HG03135 (cell line): ENCODE results near the gene TDRD3.

Experiments
- ATAC-seq: cut with Tn5 transposase; IDR thresholded peaks from one replicate; pipeline ENCODE4 v1.9.1; 2021; ENCODE audit warnings: mild to moderate bottlenecking, moderate library complexity; ENCODE audit not compliant: unreplicated experiment

The TDRD3 gene

GRCh38 chr13:60572003-60572798 lies 175.2 kb downstream of the TDRD3 start:
- ATAC-seq: no peak

- no peak for ATAC-seq
Observed at GRCh38 chr13:60572855-60573254, 175.8 kb downstream of the TDRD3 start.

- no peak for ATAC-seq
Observed at GRCh38 chr13:60574735-60575134, 177.7 kb downstream of the TDRD3 start.

GRCh38 chr13:60575142-60575541 lies 178.1 kb downstream of the TDRD3 start:
- ATAC-seq: no peak

- no peak for ATAC-seq
Observed at GRCh38 chr13:60577761-60578160, 180.7 kb downstream of the TDRD3 start.

GRCh38 chr13:60583196-60583888 lies 186.3 kb downstream of the TDRD3 start:
- ATAC-seq: no peak

- no peak for ATAC-seq
Observed at GRCh38 chr13:60583911-60584753, 187.1 kb downstream of the TDRD3 start.

GRCh38 chr13:60584976-60585375 lies 188.0 kb downstream of the TDRD3 start:
- ATAC-seq: no peak

- ATAC-seq: no peak
Observed at GRCh38 chr13:60590800-60591747, 194.1 kb downstream of the TDRD3 start.

GRCh38 chr13:60603049-60603448 lies 206.0 kb downstream of the TDRD3 start:
- no peak for ATAC-seq

- ATAC-seq: no peak
Observed at GRCh38 chr13:60604058-60604457, 207.0 kb downstream of the TDRD3 start.

GRCh38 chr13:60608954-60609353 lies 211.9 kb downstream of the TDRD3 start:
- ATAC-seq: no peak

GRCh38 chr13:60611523-60611922 lies 214.5 kb downstream of the TDRD3 start:
- ATAC-seq: no peak

- ATAC-seq: no peak
Observed at GRCh38 chr13:60612593-60612992, 215.6 kb downstream of the TDRD3 start.

- ATAC-seq: no peak
Observed at GRCh38 chr13:60613080-60613479, 216.1 kb downstream of the TDRD3 start.

- ATAC-seq: no peak
Observed at GRCh38 chr13:60617991-60618733, 221.1 kb downstream of the TDRD3 start.

- ATAC-seq: no peak
Observed at GRCh38 chr13:60619461-60619860, 222.4 kb downstream of the TDRD3 start.

- no peak for ATAC-seq
Observed at GRCh38 chr13:60620611-60621395, 223.8 kb downstream of the TDRD3 start.

- no peak for ATAC-seq
Observed at GRCh38 chr13:60623151-60623550, 226.1 kb downstream of the TDRD3 start.
